ENCODE results near the gene F9.

The F9 gene

GRCh38 chrX:139554991-139555675 is 24.6 kb downstream of the F9 start:
- no peak for DNase-seq (ENCODE audit: low spot score)
- no peak for TF ChIP-seq CTCF (IDR thresholded peaks at IDR 0.05; ENCODE audit: extremely low read depth, missing control alignments)

GRCh38 chrX:139559383-139560042 is 29.0 kb downstream of the F9 start:
- TF ChIP-seq CTCF (IDR thresholded peaks at IDR 0.05; ENCODE audit: extremely low read depth, missing control alignments), result no peak
- peak; percentile 4 for DNase-seq (ENCODE audit: low spot score)

GRCh38 chrX:139560221-139560620 is 29.7 kb downstream of the F9 start:
- no peak for TF ChIP-seq CTCF (IDR thresholded peaks at IDR 0.05; ENCODE audit: extremely low read depth, missing control alignments)
- no peak for DNase-seq (ENCODE audit: low spot score)

- TF ChIP-seq CTCF (IDR thresholded peaks at IDR 0.05; ENCODE audit: extremely low read depth, missing control alignments), result no peak
Observed at GRCh38 chrX:139563251-139563650, 32.7 kb downstream of the F9 start.

GRCh38 chrX:139566981-139567380 is 36.4 kb downstream of the F9 start:
- DNase-seq (ENCODE audit: low spot score), result no peak
- TF ChIP-seq CTCF (IDR thresholded peaks at IDR 0.05; ENCODE audit: extremely low read depth, missing control alignments), result no peak

More at GRCh38 chrX:139563251-139563650, 32.7 kb downstream of the F9 start:
- no peak for DNase-seq (ENCODE audit: low spot score)

- no peak for DNase-seq (ENCODE audit: low spot score)
- TF ChIP-seq CTCF (IDR thresholded peaks at IDR 0.05; ENCODE audit: extremely low read depth, missing control alignments), result no peak
Observed at GRCh38 chrX:139581068-139581467, 50.5 kb downstream of the F9 start.

GRCh38 chrX:139585613-139586012 is 55.1 kb downstream of the F9 start:
- no peak for TF ChIP-seq CTCF (IDR thresholded peaks at IDR 0.05; ENCODE audit: extremely low read depth, missing control alignments)
- DNase-seq (ENCODE audit: low spot score), result no peak

All from GM20000 (cell line).